ENCODE measurements around the gene ERICH4.

The ERICH4 gene, protein sequence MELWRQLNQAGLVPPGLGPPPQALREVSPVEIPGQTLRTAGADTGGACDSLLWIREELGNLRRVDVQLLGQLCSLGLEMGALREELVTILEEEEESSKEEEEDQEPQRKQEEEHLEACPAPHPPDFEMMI

DNA sequence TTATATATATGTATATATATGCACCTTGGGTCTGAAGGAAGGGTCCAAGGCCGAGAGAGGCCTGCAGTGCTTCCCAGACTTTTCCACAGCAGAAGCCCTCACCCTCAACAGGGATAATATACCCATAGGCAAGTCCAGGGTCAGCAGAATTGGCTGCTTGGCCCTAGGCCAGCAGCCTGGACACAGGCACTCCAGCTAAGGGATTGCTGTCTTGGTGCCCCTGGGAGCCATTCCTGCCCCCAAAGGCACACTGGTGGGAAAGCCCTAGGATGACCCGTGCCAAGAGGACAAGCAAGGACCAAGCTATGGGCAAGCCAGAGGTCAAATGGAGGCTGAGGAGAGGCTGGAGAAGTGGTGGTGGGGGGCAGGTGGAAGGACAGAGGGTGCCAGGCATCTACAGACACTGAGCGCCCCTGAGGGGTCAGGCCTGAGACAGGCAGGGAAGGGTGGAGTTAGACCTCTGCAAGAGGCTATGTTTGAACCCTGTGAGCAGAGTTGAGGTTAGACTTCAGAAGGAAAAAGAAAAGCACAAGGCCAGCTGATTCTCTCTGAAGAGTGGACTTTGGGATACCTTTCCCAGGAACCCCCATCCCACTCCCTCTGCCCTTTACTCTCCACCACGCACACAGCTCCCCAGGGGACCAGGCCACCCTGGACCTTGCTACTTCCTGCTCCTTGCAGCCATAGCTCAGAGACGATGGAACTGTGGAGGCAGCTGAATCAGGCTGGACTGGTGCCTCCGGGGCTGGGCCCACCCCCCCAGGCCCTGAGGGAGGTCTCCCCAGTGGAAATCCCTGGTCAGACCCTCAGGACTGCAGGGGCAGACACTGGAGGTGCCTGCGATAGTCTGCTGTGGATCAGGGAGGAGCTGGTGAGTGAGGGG is at the start of gene ERICH4:
Gene ERICH4, plus strand, starts transcription at position 684 of the 883 bp plus-strand sequence. Its CDS starts 14 bp downstream, at position 698.
- H3K9me3 Mint-ChIP-seq, result no peaks in the 10 kb centered on the region
- H3K27me3 Mint-ChIP-seq, result peaks cover 7% of the 10 kb centered on the region
- H3K4me3 Mint-ChIP-seq, result no peak within 1 kb of the TSS
- peaks cover 10% of the 10 kb centered on the region for H3K36me3 Mint-ChIP-seq (ENCODE audit: low read depth)
- peaks cover 16% of the 10 kb centered on the region for H3K4me1 Mint-ChIP-seq (ENCODE audit: low read depth)
- H3K27ac Mint-ChIP-seq, result peak within 1 kb of the TSS; percentile 3
- no peak for DNase-seq

DNA sequence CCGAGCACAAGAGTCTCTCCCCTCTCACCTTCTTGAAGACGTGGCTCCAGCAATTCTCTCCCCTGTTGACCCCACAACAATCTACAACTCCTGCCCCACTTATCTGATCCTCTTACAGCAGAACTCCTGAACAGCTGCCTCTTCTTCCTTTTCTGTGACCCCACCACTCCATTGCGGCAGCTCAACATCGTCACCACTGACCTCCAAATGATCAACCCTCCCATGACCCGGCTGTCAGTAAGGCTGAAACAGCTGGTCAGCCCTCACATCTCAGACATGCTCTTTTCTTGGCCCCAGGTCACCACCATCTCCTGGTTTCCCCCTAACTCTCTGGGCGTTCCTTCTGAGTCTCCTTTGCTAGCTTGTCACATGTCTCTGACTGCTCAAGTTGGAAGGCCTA is 47.6 kb upstream of the ERICH4 start:
- H3K27ac Mint-ChIP-seq, result peak overlapping the region; percentile 79
- no peaks in the 10 kb centered on the region for H3K9me3 Mint-ChIP-seq
- no peaks in the 10 kb centered on the region for H3K27me3 Mint-ChIP-seq
- peak overlapping the region; percentile 99 for H3K4me3 Mint-ChIP-seq
- no peak for DNase-seq
- peaks cover 59% of the 10 kb centered on the region for H3K36me3 Mint-ChIP-seq (ENCODE audit: low read depth)
- H3K4me1 Mint-ChIP-seq (ENCODE audit: low read depth), result peaks cover 35% of the 10 kb centered on the region

DNA sequence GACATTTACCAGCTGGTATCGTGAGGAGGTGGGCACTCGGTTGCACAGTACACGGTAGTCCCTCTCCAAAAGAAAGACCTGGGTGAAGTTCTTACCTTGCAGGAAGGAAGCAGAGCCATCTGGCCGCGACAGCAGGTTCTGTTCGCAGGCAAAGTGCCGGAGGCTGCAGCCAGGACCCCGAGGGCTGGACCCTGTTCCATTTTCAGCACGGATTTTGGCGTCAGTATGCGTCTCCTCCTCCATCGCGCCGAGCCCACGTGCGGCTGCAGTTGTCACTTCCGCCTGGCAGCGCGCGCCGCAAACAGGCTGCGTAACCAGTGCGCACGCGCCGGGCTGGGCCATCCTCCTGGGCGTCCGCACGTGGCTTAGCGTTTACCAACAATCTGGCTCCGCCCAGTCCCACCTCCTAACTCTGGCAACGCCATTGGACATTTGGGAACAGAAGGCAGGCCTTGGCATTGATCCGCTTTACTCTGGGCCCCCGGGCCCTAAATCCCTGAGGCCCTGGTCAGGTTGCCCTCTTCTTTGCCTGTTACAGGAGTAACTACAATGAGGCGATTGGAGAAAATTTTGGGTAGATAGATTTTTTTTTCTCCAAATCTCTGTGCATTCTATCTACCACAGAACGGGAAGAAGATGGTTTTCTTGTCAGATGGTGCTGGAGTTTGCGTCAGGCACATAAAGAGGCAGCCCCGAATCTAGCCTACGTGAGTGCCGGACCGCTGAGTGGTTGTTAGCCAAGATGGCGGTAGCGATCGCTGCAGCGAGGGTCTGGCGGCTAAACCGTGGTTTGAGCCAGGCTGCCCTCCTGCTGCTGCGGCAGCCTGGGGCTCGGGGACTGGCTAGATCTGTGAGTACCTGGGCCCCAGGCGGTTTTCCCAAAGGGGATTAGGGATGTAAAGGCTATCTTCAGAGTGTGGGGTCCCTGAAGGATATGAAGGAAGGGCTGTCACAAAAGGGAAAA is 45.6 kb upstream of the ERICH4 start, which contains the start of the genes BCKDHA and EXOSC5:
Gene BCKDHA, plus strand, starts transcription at position 733 of the 964 bp plus-strand sequence. Its CDS starts 10 bp downstream, at position 743.
Gene EXOSC5, minus strand, starts transcription at position 274 of the 964 bp plus-strand sequence. Its CDS starts 31 bp downstream, at position 243.
- DNase-seq, result peak; percentile 98
- H3K4me3 Mint-ChIP-seq, result peak within 1 kb of the TSS; percentile 99
- H3K27me3 Mint-ChIP-seq, result no peaks in the 10 kb centered on the region
- H3K36me3 Mint-ChIP-seq (ENCODE audit: low read depth), result peaks cover 48% of the 10 kb centered on the region
- H3K4me1 Mint-ChIP-seq (ENCODE audit: low read depth), result peaks cover 44% of the 10 kb centered on the region
- peak within 1 kb of the TSS; percentile 100 for H3K27ac Mint-ChIP-seq
- no peaks in the 10 kb centered on the region for H3K9me3 Mint-ChIP-seq

DNA sequence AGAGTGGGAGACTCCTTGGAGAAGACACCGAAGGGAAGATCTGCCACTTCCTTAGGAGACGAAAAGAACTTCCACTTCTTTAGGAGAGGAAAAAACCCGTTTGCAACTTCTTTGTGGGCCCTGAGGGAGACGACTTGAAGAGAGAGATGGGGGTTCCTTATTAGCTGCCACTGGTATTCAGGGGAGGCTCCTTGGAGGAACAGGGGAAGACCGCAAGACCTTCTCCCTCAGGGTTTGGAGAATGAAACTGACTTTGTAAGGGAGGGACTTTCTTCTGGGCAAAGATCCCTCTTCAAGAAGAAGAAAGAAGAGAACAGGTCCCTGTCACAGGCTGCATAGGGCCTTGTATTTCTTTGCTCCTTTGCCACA is 44.9 kb upstream of the ERICH4 start:
- Mint-ChIP-seq H3K4me3 (peak overlapping the region; percentile 99), H3K27ac (peak overlapping the region; percentile 100), H3K36me3 (ENCODE audit: low read depth) (peaks cover 46% of the 10 kb centered on the region), H3K27me3 (no peaks in the 10 kb centered on the region), H3K9me3 (no peaks in the 10 kb centered on the region), H3K4me1 (ENCODE audit: low read depth) (peaks cover 44% of the 10 kb centered on the region)
- no peak for DNase-seq

DNA sequence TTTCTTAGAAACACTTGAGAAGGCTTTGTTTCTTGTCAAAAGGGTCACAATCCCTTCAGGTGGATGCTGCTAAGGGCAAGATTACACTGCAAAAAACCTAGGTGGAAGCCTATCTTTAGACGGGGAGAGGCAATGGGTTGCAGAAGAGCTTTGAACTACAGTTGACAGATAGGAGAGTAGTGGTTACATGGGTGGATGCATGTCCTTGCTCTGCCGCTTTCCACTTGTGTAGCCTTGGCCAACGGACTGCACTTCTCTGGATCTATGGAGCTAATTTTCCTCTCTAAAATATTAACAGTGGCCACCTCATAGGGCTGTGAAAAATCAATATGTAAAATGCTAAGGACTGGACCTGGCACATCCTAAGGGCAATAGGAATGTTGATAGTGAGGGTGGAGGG is 44.4 kb upstream of the ERICH4 start:
- Mint-ChIP-seq H3K9me3 (no peaks in the 10 kb centered on the region), H3K27ac (peak overlapping the region; percentile 100), H3K4me3 (peak overlapping the region; percentile 99), H3K27me3 (no peaks in the 10 kb centered on the region), H3K4me1 (ENCODE audit: low read depth) (peaks cover 47% of the 10 kb centered on the region), H3K36me3 (ENCODE audit: low read depth) (peaks cover 44% of the 10 kb centered on the region)
- no peak for DNase-seq

DNA sequence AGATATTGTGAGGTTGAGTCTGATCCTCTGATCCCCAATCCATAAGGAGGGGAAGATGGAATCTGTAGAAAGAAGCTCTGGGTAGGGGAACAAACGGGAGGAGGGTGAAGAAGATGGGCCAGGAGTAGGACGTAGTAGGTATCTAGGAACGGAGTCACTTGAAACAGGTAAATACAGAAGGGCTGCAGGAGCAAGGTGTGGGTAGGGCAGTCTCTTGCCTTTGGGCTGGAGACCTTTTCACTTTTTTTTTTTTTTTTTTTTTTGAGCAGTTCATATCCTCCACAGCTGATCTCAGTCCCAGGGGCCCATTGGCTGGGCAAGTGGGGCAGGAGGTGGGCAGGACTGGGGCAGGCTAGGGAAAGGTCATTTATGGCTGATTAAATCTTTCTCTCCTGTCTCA is 43.9 kb upstream of the ERICH4 start:
- peaks cover 46% of the 10 kb centered on the region for H3K4me1 Mint-ChIP-seq (ENCODE audit: low read depth)

DNA sequence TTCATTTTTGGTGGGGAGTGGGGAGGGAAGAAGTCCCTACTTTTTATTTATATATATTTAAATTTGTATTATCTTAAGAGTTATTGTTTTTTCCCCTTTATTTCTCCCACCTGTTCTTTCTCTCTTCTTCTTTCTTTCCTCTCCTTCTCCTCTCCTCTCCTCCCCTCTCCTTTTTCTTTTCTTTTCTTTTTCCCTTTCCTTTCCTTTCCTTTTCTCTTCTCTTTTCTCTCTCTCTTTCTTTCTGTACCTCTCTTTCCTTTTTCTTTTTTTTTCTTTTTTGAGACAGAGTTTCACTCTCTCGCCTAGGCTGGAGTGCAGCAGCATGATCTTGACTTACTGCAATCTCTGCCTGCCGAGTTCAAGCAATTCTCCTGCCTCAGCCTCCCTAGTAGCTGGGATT is 43.4 kb upstream of the ERICH4 start:
- no peak for DNase-seq
- H3K4me1 Mint-ChIP-seq (ENCODE audit: low read depth), result peaks cover 46% of the 10 kb centered on the region
- no peaks in the 10 kb centered on the region for H3K27me3 Mint-ChIP-seq
- peaks cover 39% of the 10 kb centered on the region for H3K36me3 Mint-ChIP-seq (ENCODE audit: low read depth)
- H3K27ac Mint-ChIP-seq, result no peak overlapping the region
- peak overlapping the region; percentile 99 for H3K4me3 Mint-ChIP-seq
- H3K9me3 Mint-ChIP-seq, result no peaks in the 10 kb centered on the region

More for the DNA sequence above, 43.9 kb upstream of the ERICH4 start:
- DNase-seq, result no peak
- Mint-ChIP-seq H3K9me3 (no peaks in the 10 kb centered on the region), H3K36me3 (ENCODE audit: low read depth) (peaks cover 39% of the 10 kb centered on the region), H3K27ac (peak overlapping the region; percentile 100), H3K27me3 (no peaks in the 10 kb centered on the region), H3K4me3 (peak overlapping the region; percentile 99)

DNA sequence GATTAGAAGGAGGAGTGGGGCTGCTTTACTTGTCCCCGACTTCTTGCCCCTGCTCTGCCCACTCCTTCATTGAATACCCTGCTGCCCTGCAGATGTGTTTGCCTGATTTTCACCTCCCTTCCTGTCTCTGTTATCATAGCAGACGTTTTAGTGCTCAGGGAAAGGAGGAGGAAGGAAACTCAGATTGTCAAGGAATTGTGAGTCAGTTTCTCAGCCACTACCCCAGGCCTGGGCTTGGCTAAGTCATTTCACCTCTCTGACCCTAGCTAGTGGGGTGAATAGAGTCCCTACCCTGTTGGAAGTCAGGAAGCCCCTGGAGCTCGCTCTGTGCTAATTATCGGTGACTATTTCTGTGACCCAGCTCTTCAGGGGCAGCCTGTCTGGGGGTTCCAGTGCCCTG is 41.5 kb upstream of the ERICH4 start:
- H3K27ac Mint-ChIP-seq, result peak overlapping the region; percentile 8
- peaks cover 29% of the 10 kb centered on the region for H3K36me3 Mint-ChIP-seq (ENCODE audit: low read depth)
- no peaks in the 10 kb centered on the region for H3K9me3 Mint-ChIP-seq
- no peak for DNase-seq
- H3K4me1 Mint-ChIP-seq (ENCODE audit: low read depth), result peaks cover 36% of the 10 kb centered on the region
- no peaks in the 10 kb centered on the region for H3K27me3 Mint-ChIP-seq
- no peak overlapping the region for H3K4me3 Mint-ChIP-seq

DNA sequence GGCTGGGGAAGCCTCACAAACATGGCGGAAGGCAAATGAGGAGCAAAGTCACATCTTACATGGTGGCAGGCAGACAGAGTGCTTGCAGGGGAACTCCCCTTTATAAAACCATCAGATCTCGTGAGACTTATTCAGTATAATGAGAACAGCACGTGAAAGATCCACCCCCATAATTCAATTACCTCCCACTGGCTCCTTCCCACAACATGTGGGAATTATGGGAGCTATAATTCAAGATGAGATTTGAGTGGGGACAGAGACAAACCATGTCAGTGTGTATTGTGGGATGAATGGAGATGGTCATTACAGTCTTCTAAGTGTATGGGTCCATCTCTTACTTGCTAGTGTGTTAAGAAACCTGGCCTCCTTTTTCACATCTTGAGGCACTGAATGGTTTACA is 40.9 kb upstream of the ERICH4 start:
- Mint-ChIP-seq H3K9me3 (no peaks in the 10 kb centered on the region), H3K4me1 (ENCODE audit: low read depth) (peaks cover 35% of the 10 kb centered on the region), H3K27me3 (no peaks in the 10 kb centered on the region), H3K27ac (peak overlapping the region; percentile 4), H3K36me3 (ENCODE audit: low read depth) (peaks cover 26% of the 10 kb centered on the region), H3K4me3 (no peak overlapping the region)
- no peak for DNase-seq

DNA sequence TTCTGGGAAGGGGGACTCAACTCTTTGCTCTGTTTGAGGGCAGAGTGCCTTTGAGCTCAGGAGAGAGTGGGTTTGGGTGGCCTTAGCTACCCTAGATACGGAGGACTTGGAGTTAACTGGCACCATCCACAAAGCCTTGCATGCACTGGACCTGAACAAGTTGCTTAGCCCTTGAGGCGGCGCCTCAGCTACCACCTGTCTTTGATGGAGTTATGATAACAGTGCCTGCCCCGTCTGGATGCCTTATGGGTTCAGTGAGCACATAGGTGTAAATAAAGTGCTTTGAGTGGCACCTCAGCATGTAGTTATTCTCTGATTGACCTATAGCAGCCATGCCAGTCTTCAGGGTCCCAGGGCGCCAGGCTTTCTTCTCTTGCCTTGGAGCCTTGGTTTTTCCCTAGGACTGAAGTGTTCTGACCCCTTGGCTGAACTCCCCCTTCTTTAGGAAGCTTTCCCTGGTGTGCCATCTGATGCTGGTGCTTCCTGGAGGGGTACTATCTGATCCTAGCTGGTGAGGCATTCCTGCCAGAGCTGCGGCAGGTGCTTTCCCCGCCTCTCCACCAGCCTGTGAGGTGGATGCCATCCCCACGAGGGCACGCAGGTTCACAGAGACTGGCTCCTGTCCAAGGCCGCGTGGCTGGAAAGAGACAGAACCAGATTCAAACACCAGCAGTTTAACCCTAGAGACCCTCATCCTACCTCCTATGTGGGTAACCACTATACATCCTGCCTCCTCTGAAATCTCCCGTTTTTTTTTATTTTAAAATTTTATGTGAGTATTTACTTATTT is 39.6 kb upstream of the ERICH4 start:
- Mint-ChIP-seq H3K9me3 (no peaks in the 10 kb centered on the region), H3K4me3 (no peak overlapping the region), H3K36me3 (ENCODE audit: low read depth) (peaks cover 18% of the 10 kb centered on the region), H3K27me3 (no peaks in the 10 kb centered on the region), H3K4me1 (ENCODE audit: low read depth) (peaks cover 28% of the 10 kb centered on the region), H3K27ac (peak overlapping the region; percentile 63)
- no peak for DNase-seq

DNA sequence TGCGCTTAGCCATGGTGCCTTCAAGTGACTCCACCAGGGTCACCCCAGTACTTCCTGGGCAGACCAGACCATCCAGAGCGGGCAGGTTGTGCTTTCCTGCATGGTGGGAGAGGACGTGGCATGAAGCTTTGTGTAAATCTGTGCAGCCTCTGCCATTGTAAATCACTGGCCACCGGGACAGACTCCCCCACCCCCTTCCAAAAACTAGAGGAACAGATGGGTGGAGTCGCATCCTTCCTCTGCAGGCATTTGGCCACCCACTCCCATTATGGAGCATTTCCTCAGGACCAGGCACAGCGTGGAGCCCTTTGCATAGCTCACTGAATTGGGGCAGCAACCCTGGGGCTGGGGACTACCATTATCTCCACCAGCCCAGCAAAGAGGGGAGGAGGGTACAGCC is 37.2 kb upstream of the ERICH4 start:
- H3K4me3 Mint-ChIP-seq, result no peak overlapping the region

DNA sequence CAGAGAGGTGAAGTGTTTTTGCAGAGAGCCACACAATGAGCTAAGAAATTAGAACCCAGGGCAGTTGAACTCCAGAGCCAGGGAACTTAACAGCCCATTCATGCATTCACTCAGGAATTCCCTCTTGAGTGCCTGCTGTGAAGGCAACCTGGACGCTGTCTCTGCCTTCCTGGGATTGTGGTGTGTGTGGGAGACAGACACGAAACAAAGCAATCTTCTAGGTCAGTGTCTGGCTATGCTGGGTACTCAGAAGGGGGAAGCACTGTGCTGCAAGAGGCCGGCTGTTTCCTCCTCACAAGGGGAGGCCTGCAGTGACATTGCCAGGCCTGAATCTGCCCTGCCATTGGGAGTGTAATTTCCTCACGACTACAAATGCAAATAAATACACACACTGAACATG is 35.7 kb upstream of the ERICH4 start:
- no peaks in the 10 kb centered on the region for H3K9me3 Mint-ChIP-seq
- no peaks in the 10 kb centered on the region for H3K27me3 Mint-ChIP-seq
- H3K36me3 Mint-ChIP-seq (ENCODE audit: low read depth), result peaks cover 28% of the 10 kb centered on the region
- no peak overlapping the region for H3K27ac Mint-ChIP-seq
- no peak overlapping the region for H3K4me3 Mint-ChIP-seq
- no peak for DNase-seq
- peaks cover 17% of the 10 kb centered on the region for H3K4me1 Mint-ChIP-seq (ENCODE audit: low read depth)

More for the DNA sequence above, 37.2 kb upstream of the ERICH4 start:
- Mint-ChIP-seq H3K27ac (no peak overlapping the region), H3K9me3 (no peaks in the 10 kb centered on the region), H3K4me1 (ENCODE audit: low read depth) (peaks cover 26% of the 10 kb centered on the region), H3K36me3 (ENCODE audit: low read depth) (peaks cover 25% of the 10 kb centered on the region), H3K27me3 (no peaks in the 10 kb centered on the region)
- no peak for DNase-seq

DNA sequence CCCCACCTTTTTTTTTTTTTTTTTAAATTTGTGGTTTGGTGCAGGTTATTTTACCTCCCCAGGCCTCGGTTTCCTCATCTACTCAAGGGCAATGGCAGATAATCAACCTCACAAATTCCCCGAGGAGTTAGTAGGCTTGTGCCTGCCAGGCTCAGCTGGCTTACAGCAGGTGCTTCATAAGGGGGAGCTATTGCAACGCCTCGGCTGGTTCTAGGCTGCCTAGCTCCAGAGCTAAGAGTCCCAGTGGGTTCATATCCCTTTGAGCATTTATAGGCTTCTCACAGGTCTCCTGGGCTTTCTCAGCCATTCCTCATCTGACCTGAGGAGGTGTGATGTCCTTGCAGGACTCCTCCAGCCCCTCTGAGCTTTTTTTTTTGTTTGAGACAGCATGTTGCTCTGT is 34.7 kb upstream of the ERICH4 start:
- no peak overlapping the region for H3K4me3 Mint-ChIP-seq
- H3K9me3 Mint-ChIP-seq, result no peaks in the 10 kb centered on the region
- peaks cover 16% of the 10 kb centered on the region for H3K4me1 Mint-ChIP-seq (ENCODE audit: low read depth)
- no peak for DNase-seq
- peaks cover 29% of the 10 kb centered on the region for H3K36me3 Mint-ChIP-seq (ENCODE audit: low read depth)
- H3K27me3 Mint-ChIP-seq, result no peaks in the 10 kb centered on the region
- H3K27ac Mint-ChIP-seq, result no peak overlapping the region
